ENCODE measurements around the gene MEX3A.
"Not testable (repeated sequence)": the region's sequence is repeated elsewhere in the genome, so short reads cannot be mapped to it uniquely, and the experiment has no call there.

The MEX3A gene

DNA sequence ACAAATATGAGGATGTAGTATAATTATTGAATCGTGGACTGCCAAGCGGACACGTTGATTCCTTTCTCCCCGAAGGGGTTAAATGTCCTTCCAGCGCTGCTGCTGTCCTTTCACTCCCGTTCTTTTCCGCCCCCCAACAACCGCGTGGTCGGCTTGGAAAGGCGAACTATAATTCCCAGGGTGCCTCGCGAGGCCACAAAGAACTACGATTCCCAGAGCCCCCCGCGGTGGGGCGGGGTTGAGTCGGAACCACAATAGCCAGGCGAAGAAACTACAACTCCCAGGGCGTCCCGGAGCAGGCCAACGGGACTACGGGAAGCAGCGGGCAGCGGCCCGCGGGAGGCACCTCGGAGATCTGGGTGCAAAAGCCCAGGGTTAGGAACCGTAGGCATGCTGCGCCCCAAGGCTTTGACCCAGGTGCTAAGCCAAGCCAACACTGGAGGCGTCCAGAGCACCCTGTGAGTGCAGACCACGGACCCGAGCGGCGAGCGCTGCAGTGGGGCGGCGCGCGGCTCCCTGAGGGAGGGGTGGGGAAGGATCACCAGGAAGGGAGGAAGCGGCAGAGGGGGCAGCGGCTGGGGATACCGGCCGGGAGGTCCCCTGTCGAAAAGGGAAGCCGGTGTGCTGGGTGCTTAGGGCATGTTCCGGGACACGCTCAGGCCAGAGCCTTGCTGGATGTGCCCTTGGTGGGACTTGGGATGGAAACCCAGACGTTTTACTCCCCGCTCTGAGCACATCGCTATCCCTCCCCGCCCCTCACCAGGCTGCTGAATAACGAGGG lies 27.6 kb downstream of the MEX3A start, which contains the start of gene LAMTOR2:
Gene LAMTOR2, plus strand, starts transcription at position 283 of the 781 bp plus-strand sequence. Its CDS starts 108 bp downstream, at position 391.
- DNase-seq (ENCODE audit: low spot score) = peak; percentile 100

DNA sequence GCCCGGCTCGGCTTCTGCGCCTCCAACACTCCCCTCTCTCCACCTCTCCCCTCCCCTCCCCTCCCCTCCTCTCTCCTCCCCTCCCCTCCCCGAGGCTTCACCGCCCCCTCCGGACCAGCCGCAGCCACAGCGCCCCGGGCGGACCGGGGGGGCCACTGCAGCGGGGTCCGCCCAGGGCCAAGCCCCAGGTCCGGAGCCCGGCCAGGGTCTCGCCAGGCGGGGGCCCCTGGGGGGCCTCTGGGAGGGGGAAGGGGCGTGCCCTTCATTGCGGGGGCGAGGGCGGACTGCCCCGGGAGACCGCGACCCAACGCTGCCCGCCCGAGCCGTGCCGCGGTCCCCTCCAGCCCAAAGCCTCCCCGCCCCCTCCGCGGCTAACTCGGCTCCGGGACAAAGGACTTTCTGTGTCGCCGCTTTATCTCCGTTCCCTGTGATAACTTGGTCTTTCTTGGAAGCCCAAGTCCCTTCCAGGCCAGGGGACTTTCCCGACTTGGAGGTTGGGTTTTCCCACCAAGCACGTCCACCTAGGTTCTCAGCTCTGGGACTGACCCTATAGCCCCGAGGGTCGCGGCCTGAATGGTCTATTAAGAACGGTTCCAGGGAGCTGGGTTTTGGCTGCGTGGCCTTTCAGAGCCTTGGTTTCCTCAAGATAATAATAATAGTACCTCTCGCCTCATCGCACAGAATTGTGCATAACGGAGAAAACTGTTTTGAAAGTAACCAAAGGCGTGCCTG lies 28.3 kb downstream of the MEX3A start, which contains the start of gene UBQLN4:
Gene UBQLN4, minus strand, starts transcription at position 31 of the 732 bp plus-strand sequence. CDS start 97 bp downstream, outside the sequence.
- peak; percentile 95 for DNase-seq (ENCODE audit: low spot score)

DNA sequence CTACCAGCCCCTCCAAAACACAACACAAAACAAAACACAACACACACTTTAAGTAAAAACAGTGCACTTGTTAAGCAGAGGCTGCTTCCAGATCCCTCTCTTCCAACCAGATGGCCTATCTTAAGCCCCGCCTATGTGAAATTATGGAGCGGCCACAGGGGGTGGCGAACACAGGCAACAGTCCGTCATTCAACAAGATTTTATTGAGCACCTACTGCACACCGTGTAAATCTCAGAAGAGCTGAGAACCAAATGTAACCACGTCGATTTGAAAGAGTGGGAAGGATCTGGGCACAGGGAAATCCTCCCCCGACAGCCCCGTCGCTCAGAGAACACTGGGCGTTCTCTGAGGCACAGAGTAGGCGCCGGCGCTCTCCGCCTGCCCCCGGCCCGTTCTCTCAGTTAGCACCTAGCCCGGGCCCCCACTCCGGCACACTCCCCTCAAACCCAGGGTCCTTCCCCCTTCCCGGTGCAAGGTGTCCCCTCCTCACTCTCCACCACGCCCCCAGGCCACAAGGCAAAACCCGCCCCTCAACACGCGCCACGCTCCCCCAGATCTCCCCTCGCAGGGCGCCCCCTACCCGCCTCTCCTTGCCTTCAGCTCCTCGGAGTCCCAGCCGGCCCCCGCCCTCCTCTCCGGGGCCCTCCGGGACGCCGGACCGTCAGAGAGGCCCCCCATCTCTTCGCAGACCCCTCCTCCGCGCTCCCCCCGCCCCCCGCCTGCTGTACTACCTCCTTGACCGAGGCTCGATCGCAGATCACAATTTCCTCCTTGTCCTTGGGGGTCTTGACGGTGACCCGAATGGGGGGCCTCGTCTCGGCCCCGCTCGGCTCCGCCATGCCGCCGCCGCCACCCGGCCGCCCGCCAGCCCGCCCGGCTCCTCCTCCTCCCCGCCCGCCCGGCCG lies 29.1 kb downstream of the MEX3A start:
- peak; percentile 89 for DNase-seq (ENCODE audit: low spot score)

DNA sequence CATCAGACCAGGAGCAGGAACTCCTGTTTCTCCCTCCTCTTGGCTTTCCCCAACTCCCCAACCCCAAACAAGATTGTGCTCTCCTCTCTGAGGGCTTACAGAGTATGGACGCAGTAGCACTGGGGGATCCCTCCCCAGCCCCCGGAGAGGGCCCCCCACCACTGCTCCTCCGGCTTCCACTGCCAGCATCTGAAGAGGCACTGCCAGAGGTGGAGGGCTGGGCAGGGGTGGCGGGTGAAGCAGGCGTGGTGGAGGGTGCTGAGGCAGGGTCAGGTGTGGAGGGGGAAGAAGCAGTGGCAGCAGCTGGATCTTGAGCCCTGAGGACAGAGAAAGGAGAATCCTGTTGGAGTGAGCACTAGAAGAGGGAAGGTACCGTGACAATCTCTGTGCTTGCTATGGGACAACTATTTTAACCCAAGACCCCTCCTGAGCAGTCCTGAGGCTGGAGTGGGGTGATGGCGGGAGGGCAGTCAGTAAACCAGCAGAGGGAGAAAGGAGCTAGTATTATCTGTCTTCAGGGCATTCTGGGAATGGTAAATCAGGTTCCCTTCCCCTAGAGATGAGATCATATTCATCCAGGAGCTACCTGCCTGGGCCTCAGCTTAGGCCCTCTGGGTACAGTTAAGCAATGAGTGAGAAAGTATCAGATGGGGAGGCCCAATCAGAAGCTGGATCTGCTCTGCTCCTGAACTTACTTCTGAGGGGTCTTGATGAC lies 31.1 kb downstream of the MEX3A start:
- DNase-seq (ENCODE audit: low spot score) = no peak

DNA sequence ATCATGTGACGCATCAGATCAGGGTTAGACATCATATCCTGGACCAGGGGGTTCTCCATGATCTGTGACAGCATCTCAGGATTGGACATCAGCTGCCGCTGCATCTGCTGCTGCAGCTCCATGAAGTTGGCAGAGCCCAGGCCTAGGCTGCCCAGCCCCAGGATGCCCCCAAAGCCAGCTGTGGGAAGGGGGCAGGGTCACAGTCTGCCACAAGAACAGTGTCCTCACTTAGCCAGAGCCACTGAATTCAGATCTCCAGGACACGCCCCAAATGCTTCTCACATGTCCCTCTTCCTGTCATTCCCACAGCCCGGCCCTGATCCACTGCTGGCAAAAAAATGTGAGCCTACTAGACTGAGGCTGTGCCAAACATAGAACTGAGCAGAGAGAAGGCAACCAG lies 31.9 kb downstream of the MEX3A start:
- no peak for DNase-seq (ENCODE audit: low spot score)

DNA sequence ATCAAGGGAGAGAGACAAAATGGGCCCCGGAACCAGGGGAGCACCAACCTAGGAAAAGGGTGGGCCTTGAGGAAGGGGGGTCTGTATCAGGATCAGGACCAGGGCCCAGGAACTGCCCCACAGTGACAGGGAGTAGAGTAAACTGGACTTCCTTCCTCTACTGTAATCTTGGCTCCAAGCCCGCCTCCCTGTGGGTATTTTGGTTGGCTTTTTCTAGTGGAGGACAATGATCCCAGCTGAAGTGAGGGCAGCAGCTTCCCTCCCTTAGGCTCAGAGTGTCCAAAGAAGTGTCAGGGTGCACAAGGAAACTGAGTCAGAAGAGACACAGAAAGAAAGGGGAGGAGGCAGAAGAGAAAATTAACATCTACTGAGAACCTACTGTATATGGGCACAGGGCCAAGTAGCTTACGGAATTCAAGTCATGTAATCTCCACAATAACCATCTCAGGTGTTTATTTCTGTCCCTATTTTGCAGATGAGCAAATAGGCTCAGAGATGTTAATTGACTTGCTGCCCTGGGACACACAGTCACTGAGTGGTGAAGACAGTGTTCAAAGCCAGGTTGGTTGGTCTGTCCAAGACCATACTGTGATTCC lies 33.5 kb downstream of the MEX3A start:
- no peak for DNase-seq (ENCODE audit: low spot score)

DNA sequence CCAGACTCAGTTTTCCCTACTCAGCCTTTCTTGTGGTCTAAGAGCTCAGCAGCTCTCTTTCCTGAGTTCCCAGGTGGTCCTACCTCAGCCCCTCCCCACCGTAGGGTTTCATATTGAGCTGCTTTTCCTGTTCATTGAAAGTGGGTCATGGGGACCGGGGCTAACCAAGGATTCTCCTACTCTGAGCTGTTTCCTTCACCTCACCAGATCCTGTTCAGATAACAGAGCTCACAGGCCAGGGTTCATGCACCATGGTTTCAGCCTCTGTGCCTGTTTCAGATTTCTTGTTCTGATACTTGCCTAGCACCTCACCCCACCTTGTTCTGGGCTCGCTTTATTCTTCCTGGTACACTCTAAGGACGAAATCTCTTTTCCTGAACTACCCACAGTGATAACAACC lies 37.2 kb downstream of the MEX3A start:
- no peak for DNase-seq (ENCODE audit: low spot score)

DNA sequence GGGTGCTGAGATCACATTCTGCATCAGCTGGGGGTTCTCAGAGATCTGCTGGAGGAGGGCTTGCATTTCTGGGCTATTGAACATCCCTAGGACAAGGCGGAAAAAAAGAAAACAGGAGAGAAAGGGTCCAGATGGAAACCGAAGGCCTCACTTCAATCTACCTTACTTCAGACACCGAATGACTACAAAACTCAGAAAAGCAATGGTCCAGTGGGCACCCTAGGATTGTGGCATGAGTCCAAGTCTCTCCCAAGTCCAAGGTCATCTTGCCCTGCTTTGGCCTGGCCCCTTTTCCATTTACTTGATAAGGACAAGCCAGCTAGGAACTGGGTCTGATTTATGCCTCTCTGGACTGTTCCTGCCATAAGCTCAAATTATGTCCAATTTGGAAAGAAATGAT lies 39.4 kb downstream of the MEX3A start:
- DNase-seq (ENCODE audit: low spot score) = no peak

DNA sequence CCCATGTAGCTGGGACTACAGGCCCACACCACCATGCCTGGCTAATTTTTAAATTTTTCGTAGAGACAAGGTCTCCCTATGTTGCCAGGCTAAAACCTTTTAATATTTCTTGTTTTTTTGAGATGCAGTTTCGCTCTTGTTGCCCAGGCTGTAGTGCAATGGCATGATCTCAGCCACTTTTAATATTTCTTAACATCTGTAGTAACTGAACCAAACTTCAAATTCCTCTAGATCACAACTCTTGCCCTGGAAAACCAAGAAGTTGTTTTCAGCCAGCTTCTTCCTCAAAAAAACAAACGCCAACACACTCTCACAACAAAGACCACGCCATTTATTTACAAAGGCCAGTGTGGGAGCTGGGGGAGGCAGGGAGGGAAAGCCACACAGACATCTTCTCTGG lies 47.3 kb downstream of the MEX3A start:
- not testable (repeated sequence) for DNase-seq (ENCODE audit: low spot score)

DNA sequence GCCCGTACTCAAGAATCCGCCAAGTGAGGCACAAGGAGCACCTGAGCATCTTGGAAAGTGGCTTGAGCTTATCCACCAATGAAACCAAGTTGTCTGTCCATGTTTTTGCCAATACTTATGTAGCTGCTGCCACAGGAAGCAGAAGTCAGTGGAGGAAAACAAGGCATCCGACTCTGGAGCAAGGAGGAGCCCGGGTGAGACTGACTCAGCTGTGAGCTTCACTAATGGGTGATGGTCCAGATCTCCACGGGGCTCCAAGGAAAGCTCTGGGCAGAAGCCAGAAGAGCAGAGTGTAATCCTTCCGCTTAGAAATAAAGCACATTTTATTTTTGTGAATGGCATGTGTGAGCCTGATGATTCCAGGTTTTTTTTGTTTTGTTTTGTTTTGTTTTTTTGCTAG lies 49.3 kb downstream of the MEX3A start:
- no peak for DNase-seq (ENCODE audit: low spot score)

DNA sequence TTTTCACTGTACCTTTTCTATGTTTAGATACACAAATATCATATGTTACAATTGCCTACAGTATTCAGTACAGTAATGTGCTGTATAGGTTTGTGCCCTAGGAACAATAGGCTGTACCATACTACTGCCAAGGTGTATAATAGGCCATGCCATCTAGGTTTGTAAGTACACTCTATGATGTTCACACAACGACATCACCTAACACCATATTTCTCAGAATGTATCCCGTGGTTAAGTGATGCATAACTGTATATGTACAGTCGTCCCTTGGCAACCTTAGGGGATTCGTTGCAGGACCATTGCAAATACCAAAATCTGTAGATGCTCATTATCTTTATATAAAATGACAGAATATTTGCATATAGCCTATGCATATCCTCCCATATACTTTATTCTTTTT lies 55.7 kb downstream of the MEX3A start:
- no peak for DNase-seq (ENCODE audit: low spot score)

DNA sequence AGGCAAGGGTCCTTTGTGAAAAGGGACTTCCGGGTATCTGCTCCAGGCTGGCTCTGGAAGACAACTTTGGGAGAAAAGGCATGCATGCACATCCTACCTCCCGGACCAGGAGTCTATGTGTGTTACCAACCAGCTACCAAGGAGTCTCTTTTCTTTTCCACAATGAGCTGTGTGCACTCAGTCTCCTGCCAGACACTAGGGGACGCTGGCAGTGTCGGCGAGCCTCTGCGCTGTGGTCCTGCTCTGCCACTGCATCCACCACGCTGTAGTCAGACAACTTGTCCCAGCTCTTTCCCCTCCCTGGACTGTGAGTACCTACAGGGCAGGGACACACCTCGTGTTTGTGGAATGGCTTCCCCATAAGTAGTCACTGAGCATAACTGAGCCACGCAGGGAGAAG lies 56.4 kb downstream of the MEX3A start:
- no peak for DNase-seq (ENCODE audit: low spot score)

DNA sequence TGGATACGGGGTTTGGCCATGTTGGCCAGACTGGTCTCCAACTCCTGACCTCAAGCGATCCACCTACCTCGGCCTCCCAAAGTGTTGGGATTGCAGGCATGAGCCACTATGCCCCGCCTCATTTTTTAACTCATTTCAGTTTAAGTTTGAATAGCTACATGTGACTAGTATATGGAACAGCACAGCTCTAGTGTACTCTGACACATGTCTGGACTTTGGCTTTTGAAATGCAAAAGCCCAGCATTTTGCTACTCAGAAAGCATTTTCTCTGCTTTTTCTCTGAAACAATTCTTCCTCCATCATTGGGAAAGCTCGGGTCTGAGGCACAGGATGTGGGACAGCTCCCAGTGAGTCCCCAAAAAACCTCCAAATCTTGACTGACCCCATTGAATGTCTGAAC lies 57.5 kb downstream of the MEX3A start:
- DNase-seq (ENCODE audit: low spot score) = no peak

All from COLO829 (cell line).